GM12878 (cell line): ENCODE results near the gene RIMBP2. TPM values are rescaled to one million over a fixed set of nuclear protein-coding genes. Genes with fewer than 3 reads are reported as not detected.

Source experiments
- ATAC-seq: fragments of 200-7000 bp; cut with Tn5 transposase; 3 replicates; pipeline ENCODE4 v1.9.1; 2020; ENCODE audit warnings: mild to moderate bottlenecking, moderate library complexity
- BruUV-seq: library from RNA; stranded (reverse); fragments of 400-500 nt; replicated peaks from 2 replicates; lab custom pipeline; 2021; lab: Mats Ljungman, UMichigan
- CTCF ChIA-PET: fragments of 300-600 bp; sonication (Branson Sonifier 250); formaldehyde crosslinking; extraction: SDS; loops from one replicate; lab custom pipeline; 2021; ENCODE audit warnings: inconsistent platforms; lab: Yijun Ruan, JAX
- POLR2A ChIA-PET: fragments of 350-600 bp; formaldehyde crosslinking; extraction: SDS; loops from one replicate; lab custom pipeline; 2021; ENCODE audit warnings: inconsistent platforms; lab: Charles Lee
- RAD21 ChIA-PET: fragments of 300-600 bp; sonication (Branson Sonifier 250); formaldehyde crosslinking; loops from one replicate; lab custom pipeline; 2023; ENCODE audit warnings: antibody characterized with exemption; ENCODE audit not compliant: unreplicated experiment; lab: Charles Lee
- SMC1A ChIA-PET: fragments of 300-600 bp; sonication (Branson Sonifier 250); formaldehyde crosslinking; loops from one replicate; lab custom pipeline; 2023; ENCODE audit not compliant: unreplicated experiment, uncharacterized antibody; lab: Charles Lee
- DNase-seq: peaks from one replicate; pipeline ENCODE4 v3.0.0-alpha.2; 2011; ENCODE audit warnings: low read depth, low spot score
- FAIRE-seq: peaks from 3 replicates; lab custom pipeline; 2011; peaks lifted over from hg19 to GRCh38; lab: Jason Lieb, UNC
- H2AFZ ChIP-seq: 2 replicates; pipeline ENCODE4 v1.6.0; 2011; ENCODE audit warnings: low read depth, low read length, control low read depth; ENCODE audit not compliant: control insufficient read depth
- H3K27ac ChIP-seq: 2 replicates; pipeline ENCODE4 v1.5.1; 2011; ENCODE audit warnings: control low read depth; ENCODE audit not compliant: control insufficient read depth, insufficient read depth
- H3K27me3 ChIP-seq, 2 experiments: replicated peaks in 1 of 2; 2 replicates each; pipeline versions ENCODE4 v1.6.0 to v1.6.1; 2011; ENCODE audit warnings: low read length in 1 of 2; ENCODE audit not compliant: control insufficient read depth in 2 of 2, insufficient read depth in 2 of 2
- H3K36me3 ChIP-seq, 2 experiments: 2 replicates each; pipeline ENCODE4 v1.5.1; 2011; ENCODE audit warnings: low read length in 1 of 2; ENCODE audit not compliant: control insufficient read depth in 2 of 2, insufficient read depth in 2 of 2
- H3K4me1 ChIP-seq: 2 replicates; pipeline ENCODE4 v1.6.1; 2011; ENCODE audit warnings: mild to moderate bottlenecking, low read length, moderate library complexity, mixed read lengths; ENCODE audit not compliant: control insufficient read depth, insufficient read depth
- H3K4me2 ChIP-seq: 2 replicates; pipeline ENCODE4 v1.6.0; 2011; ENCODE audit warnings: control low read depth; ENCODE audit not compliant: control insufficient read depth, insufficient read depth
- H3K4me3 ChIP-seq: fragments of 200-600 bp; sonication (generic); 2 replicates; pipeline ENCODE4 v1.5.1; 2016
- H3K79me2 ChIP-seq: 2 replicates; pipeline ENCODE4 v1.6.0; 2011; ENCODE audit warnings: low read length; ENCODE audit not compliant: control insufficient read depth, insufficient read depth
- H3K9ac ChIP-seq: 2 replicates; pipeline ENCODE4 v1.8.0; 2011; ENCODE audit warnings: low read length, control low read depth, mixed read lengths; ENCODE audit not compliant: control insufficient read depth, insufficient read depth
- H3K9me3 ChIP-seq: replicated peaks from 3 replicates; pipeline ENCODE4 v1.5.1; 2011; ENCODE audit warnings: mild to moderate bottlenecking, low read length; ENCODE audit not compliant: control insufficient read depth, insufficient read depth
- H4K20me1 ChIP-seq: 2 replicates; pipeline ENCODE4 v1.6.0; 2011; ENCODE audit not compliant: control insufficient read depth, insufficient read depth
- CREM ChIP-seq: IDR thresholded peaks from 2 replicates; pipeline ENCODE4 v1.6.1; 2014; ENCODE audit warnings: antibody characterized with exemption, low read depth
- FOS ChIP-seq: IDR thresholded peaks from 3 replicates; pipeline ENCODE4 v1.6.1; 2011; ENCODE audit warnings: borderline replicate concordance; ENCODE audit not compliant: insufficient read length; ENCODE audit errors: extremely low read depth
- IKZF1 ChIP-seq: fragments of 450-650 bp; conservative IDR thresholded peaks from 2 replicates; pipeline ENCODE4 v1.6.1; 2017; ENCODE audit warnings: antibody characterized with exemption, mild to moderate bottlenecking
- KAT2A ChIP-seq: conservative IDR thresholded peaks from 2 replicates; pipeline ENCODE4 v1.6.1; 2011; ENCODE audit warnings: low read depth, low read length; ENCODE audit not compliant: control insufficient read depth
- NFXL1 ChIP-seq: fragments of 450-650 bp; IDR thresholded peaks from 2 replicates; pipeline ENCODE4 v1.6.1; 2017; ENCODE audit warnings: antibody characterized with exemption, mild to moderate bottlenecking, borderline replicate concordance
- POLR2AphosphoS5 ChIP-seq: IDR thresholded peaks from 2 replicates; pipeline ENCODE4 v1.6.1; 2011; ENCODE audit warnings: mild to moderate bottlenecking, low read length, inconsistent platforms
- RAD21 ChIP-seq: IDR thresholded peaks from 2 replicates; pipeline ENCODE4 v1.6.1; 2011; ENCODE audit warnings: mild to moderate bottlenecking, low read depth, low read length, moderate library complexity; ENCODE audit not compliant: insufficient read depth
- RB1 ChIP-seq: fragments of 450-650 bp; formaldehyde crosslinking; IDR thresholded peaks from 2 replicates; pipeline ENCODE4 v1.6.1; 2017; ENCODE audit warnings: mild to moderate bottlenecking, borderline replicate concordance
- SUPT20H ChIP-seq: IDR thresholded peaks from 2 replicates; pipeline ENCODE4 v1.6.1; 2011; ENCODE audit warnings: low read depth, mild to moderate bottlenecking, low read length, moderate library complexity, borderline replicate concordance; ENCODE audit not compliant: control insufficient read depth
- YY1 ChIP-seq: IDR thresholded peaks from 2 replicates; pipeline ENCODE4 v1.6.1; 2011; ENCODE audit warnings: low read depth, mild to moderate bottlenecking, low read length
- WGBS: methylation state at CpG from one replicate; pipeline ENCODE4 v1.1.6; 2016; ENCODE audit warnings: low lambda C conversion rate; ENCODE audit not compliant: insufficient replicate concordance, insufficient coverage; ENCODE audit errors: missing lambda C conversion rate; 5-methylcytosine and 5-hydroxymethylcytosine counted together
- in situ Hi-C: fragments of 300-500 bp; cut with MboI; formaldehyde crosslinking; loops from 9 replicates; pipeline ENCODE4 v1.14.3; 2018; ENCODE audit warnings: mixed read lengths
- intact Hi-C: fragments of 100-400 bp; cut with micrococcal nuclease; formaldehyde crosslinking; loops from one replicate; pipeline ENCODE4 v1.14.2; 2022; ENCODE audit not compliant: unreplicated experiment
- polyA plus RNA-seq, 11 experiments: library from polyadenylated mRNA; depleted of rRNA in 4 of 11; unstranded in 6 of 11; stranded (reverse) in 5 of 11; fragments of >200 nt; fragmentation: Nextera tagmentation in 4 of 11; fragmentation: Illumina TruSeq in 1 of 11; extraction: Ambion mirVana in 4 of 11; extraction: Trizol in 1 of 11; gene quantifications; 1 replicate in 1 of 11; 2 replicates in 10 of 11; pipeline versions ENCODE4 v1.2.1 to v1.2.3, GENCODE V29; 2011 to 2016; ENCODE audit warnings: inconsistent platforms in 2 of 11, missing spikeins in 2 of 11, low read depth in 1 of 11
- total RNA-seq, 4 experiments: library from RNA; depleted of rRNA in 3 of 4; stranded (reverse); fragments of >200 nt in 3 of 4; fragmentation: Illumina TruSeq in 1 of 4; extraction: Trizol in 1 of 4; gene quantifications; 2 replicates each; pipeline versions ENCODE4 v1.2.1 to v1.2.3, GENCODE V29; 2013 to 2021
- TF ChIP-seq, protein P1 (sequence below): fragments of 450-650 bp; formaldehyde crosslinking; IDR thresholded peaks from 2 replicates; pipeline ENCODE4 v1.4.0; 2020; ENCODE audit warnings: mild to moderate bottlenecking, moderate library complexity
- TF ChIP-seq, protein P2 (sequence below): fragments of 450-650 bp; IDR thresholded peaks from 2 replicates; pipeline ENCODE4 v1.6.1; 2017; ENCODE audit warnings: mild to moderate bottlenecking, low read depth, inconsistent platforms; ENCODE audit not compliant: poor library complexity, severe bottlenecking

The RIMBP2 gene
- total and polyA plus RNA-seq, 10 of the 15 experiments (the other 5 are each of a cell fraction or from before 2014, with no cell fraction given), result 0.04 to 2.9 (median 0.07) TPM; not detected in 1

DNA sequence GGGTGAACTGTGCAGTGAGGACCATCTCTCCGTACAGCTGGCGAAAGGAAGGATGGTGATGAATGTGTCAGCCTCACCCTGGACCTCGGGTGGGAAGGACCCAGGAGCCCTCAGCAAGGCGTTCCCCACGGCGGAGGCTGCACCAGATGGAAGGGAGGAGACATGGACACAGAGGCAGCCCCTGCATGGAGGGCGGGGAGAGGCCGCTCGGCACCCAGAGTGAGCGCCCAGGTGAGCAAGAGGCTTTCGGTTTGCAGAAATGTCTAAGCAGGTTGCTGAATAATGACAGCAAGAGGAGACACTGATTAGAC lies 268.5 kb downstream of the RIMBP2 start (continued):
- TF ChIP-seq, protein P1, sequence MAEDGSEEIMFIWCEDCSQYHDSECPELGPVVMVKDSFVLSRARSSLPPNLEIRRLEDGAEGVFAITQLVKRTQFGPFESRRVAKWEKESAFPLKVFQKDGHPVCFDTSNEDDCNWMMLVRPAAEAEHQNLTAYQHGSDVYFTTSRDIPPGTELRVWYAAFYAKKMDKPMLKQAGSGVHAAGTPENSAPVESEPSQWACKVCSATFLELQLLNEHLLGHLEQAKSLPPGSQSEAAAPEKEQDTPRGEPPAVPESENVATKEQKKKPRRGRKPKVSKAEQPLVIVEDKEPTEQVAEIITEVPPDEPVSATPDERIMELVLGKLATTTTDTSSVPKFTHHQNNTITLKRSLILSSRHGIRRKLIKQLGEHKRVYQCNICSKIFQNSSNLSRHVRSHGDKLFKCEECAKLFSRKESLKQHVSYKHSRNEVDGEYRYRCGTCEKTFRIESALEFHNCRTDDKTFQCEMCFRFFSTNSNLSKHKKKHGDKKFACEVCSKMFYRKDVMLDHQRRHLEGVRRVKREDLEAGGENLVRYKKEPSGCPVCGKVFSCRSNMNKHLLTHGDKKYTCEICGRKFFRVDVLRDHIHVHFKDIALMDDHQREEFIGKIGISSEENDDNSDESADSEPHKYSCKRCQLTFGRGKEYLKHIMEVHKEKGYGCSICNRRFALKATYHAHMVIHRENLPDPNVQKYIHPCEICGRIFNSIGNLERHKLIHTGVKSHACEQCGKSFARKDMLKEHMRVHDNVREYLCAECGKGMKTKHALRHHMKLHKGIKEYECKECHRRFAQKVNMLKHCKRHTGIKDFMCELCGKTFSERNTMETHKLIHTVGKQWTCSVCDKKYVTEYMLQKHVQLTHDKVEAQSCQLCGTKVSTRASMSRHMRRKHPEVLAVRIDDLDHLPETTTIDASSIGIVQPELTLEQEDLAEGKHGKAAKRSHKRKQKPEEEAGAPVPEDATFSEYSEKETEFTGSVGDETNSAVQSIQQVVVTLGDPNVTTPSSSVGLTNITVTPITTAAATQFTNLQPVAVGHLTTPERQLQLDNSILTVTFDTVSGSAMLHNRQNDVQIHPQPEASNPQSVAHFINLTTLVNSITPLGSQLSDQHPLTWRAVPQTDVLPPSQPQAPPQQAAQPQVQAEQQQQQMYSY (CRISPR knock-in tag), result no peak

DNA sequence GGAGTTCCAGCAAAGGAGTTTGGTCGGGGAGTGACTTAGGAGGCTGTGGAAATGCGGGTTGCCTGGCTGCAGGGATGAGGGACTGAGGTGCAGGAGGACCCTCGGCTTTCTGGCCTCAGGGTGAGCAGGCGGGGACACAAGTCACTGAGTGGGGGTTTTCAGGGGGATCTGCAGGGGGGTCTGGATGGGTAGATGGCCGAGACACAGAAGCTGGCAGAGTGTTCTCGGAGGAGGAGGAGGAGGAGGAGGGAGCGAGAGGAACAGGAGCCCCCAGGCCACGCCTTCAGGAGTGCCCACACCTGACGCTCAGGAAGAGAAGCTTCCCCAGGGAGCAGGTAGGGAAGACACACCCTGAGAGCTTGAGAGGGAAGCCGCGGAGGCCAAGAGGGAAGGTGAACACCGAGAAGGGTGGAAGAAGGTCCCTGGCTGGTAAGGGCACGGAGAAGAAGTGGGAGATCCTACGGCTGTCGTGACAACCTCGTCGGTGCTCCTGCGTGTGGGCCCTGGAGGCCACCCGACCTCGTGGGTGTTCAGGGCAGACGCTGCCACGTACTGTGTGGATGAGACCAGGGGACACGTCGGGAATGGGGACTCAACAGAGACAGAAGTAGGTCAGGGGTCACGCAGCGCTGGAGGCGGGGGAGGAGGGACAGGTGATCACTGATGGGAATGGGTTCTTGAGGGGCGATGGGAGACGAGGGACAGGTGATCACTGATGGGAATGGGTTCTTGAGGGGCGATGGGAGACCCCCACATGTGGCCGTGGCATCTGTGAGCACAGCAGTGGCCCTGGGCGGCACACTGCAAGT lies 269.0 kb downstream of the RIMBP2 start:
- Histone ChIP-seq H3K4me3 (no peak overlapping the region), H3K27me3 (no peaks in the 10 kb centered on the region), H3K4me2 (no peak overlapping the region), H3K9ac (no peak overlapping the region), H4K20me1 (no peaks in the 10 kb centered on the region), H3K9me3 (no peaks in the 10 kb centered on the region; the same call in 2 of the 3 replicates), H3K4me1 (no peaks in the 10 kb centered on the region), H2AFZ (no peak overlapping the region), H3K36me3 (no peaks in the 10 kb centered on the region), H3K27ac (no peak overlapping the region), H3K79me2 (no peaks in the 10 kb centered on the region)
- CTCF ChIA-PET, result no interaction called here
- intact Hi-C loops, result no loop called here
- RAD21 ChIA-PET, result no interaction called here
- BruUV-seq, result no TSS peak
- DNase-seq (no peak), ATAC-seq (no peak), FAIRE-seq (no peak)
- SMC1A ChIA-PET, result no interaction called here
- in situ Hi-C loops, result no loop called here
- POLR2A ChIA-PET, result no interaction called here
- 44% methylated on average over 31 of the region's 32 CpGs for WGBS
- TF ChIP-seq RAD21 (no peak), YY1 (no peak), NFXL1 (no peak), RB1 (no peak), KAT2A (no peak), SUPT20H (no peak), CREM (no peak), IKZF1 (no peak), FOS (no peak), POLR2AphosphoS5 (no peak)
- TF ChIP-seq, protein P2, sequence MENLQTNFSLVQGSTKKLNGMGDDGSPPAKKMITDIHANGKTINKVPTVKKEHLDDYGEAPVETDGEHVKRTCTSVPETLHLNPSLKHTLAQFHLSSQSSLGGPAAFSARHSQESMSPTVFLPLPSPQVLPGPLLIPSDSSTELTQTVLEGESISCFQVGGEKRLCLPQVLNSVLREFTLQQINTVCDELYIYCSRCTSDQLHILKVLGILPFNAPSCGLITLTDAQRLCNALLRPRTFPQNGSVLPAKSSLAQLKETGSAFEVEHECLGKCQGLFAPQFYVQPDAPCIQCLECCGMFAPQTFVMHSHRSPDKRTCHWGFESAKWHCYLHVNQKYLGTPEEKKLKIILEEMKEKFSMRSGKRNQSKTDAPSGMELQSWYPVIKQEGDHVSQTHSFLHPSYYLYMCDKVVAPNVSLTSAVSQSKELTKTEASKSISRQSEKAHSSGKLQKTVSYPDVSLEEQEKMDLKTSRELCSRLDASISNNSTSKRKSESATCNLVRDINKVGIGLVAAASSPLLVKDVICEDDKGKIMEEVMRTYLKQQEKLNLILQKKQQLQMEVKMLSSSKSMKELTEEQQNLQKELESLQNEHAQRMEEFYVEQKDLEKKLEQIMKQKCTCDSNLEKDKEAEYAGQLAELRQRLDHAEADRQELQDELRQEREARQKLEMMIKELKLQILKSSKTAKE, result no peak
- TF ChIP-seq, protein P1 (CRISPR knock-in tag), result no peak
